ENCODE measurements around the gene P2RY12. TPM values are rescaled to one million over a fixed set of nuclear protein-coding genes. Genes with fewer than 3 reads are reported as not detected.
"Not testable (repeated sequence)": the region's sequence is repeated elsewhere in the genome, so short reads cannot be mapped to it uniquely, and the experiment has no call there.

Gene P2RY12
- total RNA-seq, 2 experiments from 2014 or later = 0.19 TPM; not detected in 1

- ChIA-PET POLR2A (interaction anchor here (0.7 to 2.2 kb wide), 3 partner anchors 8 to 19 kb away, joined by 3 to 6 read pairs (median 3); partner anchors contain the start of gene P2RY12), CTCF (ENCODE audit: unreplicated experiment) (interaction anchor here (0.6 kb wide), 1 partner anchor 265 kb away, joined by 3 read pairs; no protein-coding TSS in a partner anchor)
- BruUV-seq (replicated peaks) = no TSS peak
- Histone ChIP-seq H3K4me3 (ENCODE audit: low read depth, low read length, poor library complexity, severe bottlenecking) (no peak overlapping the region), H3K4me2 (ENCODE audit: low read length) (no peak overlapping the region), H3K27ac (ENCODE audit: low read depth, low read length, poor library complexity, severe bottlenecking) (no peak overlapping the region), H3K9me3 (ENCODE audit: low read length) (no peaks in the 10 kb centered on the region), H4K20me1 (ENCODE audit: insufficient read depth, low read length) (no peaks in the 10 kb centered on the region), H2AFZ (ENCODE audit: low read length) (no peak overlapping the region), H3K36me3 (ENCODE audit: insufficient read depth, low read length) (peaks cover 23% of the 10 kb centered on the region), H3K9me2 (ENCODE audit: insufficient read depth, low read length) (no peaks in the 10 kb centered on the region), H3K4me1 (ENCODE audit: insufficient read depth, low read length, poor library complexity, severe bottlenecking) (peaks cover 3% of the 10 kb centered on the region), H3K79me2 (ENCODE audit: insufficient read depth, low read depth, low read length) (no peaks in the 10 kb centered on the region)
- DNase-seq (ENCODE audit: low spot score) = no peak
- intact Hi-C loops (cut with micrococcal nuclease; ENCODE audit: unreplicated experiment) = no loop called here
- TF ChIP-seq EZH2phosphoT487 (IDR thresholded peaks at IDR 0.05; ENCODE audit: borderline replicate concordance, low read depth, low read length) = no peak
These were observed 8.7 kb upstream of the P2RY12 start for GRCh38 chr3:151393146-151393830.

GRCh38 chr3:151392191-151392590 is 7.6 kb upstream of the P2RY12 start:
- H4K20me1 ChIP-seq (ENCODE audit: insufficient read depth, low read length); H3K9me2 ChIP-seq (ENCODE audit: insufficient read depth, low read length); H3K9me3 ChIP-seq (ENCODE audit: low read length); H3K79me2 ChIP-seq (ENCODE audit: insufficient read depth, low read depth, low read length); H3K4me1 ChIP-seq (ENCODE audit: insufficient read depth, low read length, poor library complexity, severe bottlenecking); DNase-seq (ENCODE audit: low spot score); intact Hi-C loops (cut with micrococcal nuclease; ENCODE audit: unreplicated experiment); H2AFZ ChIP-seq (ENCODE audit: low read length); H3K4me3 ChIP-seq (ENCODE audit: low read depth, low read length, poor library complexity, severe bottlenecking); H3K4me2 ChIP-seq (ENCODE audit: low read length); BruUV-seq (replicated peaks); H3K27ac ChIP-seq (ENCODE audit: low read depth, low read length, poor library complexity, severe bottlenecking): not testable (repeated sequence)
- ChIA-PET POLR2A (interaction anchor here (0.6 kb wide), 1 partner anchor 34 kb away, joined by 3 read pairs; no protein-coding TSS in a partner anchor), CTCF (ENCODE audit: unreplicated experiment) (interaction anchor here (0.5 kb wide), 1 partner anchor 378 kb away, joined by 3 read pairs; no protein-coding TSS in a partner anchor)
- H3K36me3 ChIP-seq (ENCODE audit: insufficient read depth, low read length) = peaks cover 23% of the 10 kb centered on the region

DNA sequence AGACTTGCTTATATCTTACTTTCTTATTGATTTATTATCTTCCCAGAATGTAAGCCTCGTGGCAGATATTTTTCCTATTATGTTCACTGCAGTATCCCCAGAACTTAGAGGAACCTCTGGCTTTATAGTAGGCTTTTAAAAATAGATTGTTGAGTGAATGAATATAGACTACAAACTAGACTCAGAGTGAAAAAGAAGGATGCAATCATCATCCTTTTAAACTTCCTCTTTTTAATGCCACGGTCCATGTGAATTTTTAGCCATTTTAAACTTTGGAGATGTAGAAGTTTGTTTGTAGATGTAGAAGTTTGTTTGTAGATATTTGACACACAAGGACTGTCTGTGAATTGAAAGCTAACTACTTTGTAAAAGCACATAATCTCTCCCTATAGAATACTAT is 7.2 kb upstream of the P2RY12 start:
- DNase-seq (ENCODE audit: low spot score) = no peak
- Histone ChIP-seq H3K4me3 (ENCODE audit: low read depth, low read length, poor library complexity, severe bottlenecking) (no peak overlapping the region), H3K9me2 (ENCODE audit: insufficient read depth, low read length) (no peaks in the 10 kb centered on the region), H3K4me1 (ENCODE audit: insufficient read depth, low read length, poor library complexity, severe bottlenecking) (peaks cover 3% of the 10 kb centered on the region), H3K27ac (ENCODE audit: low read depth, low read length, poor library complexity, severe bottlenecking) (no peak overlapping the region), H3K9me3 (ENCODE audit: low read length) (no peaks in the 10 kb centered on the region), H2AFZ (ENCODE audit: low read length) (no peak overlapping the region), H3K36me3 (ENCODE audit: insufficient read depth, low read length) (peaks cover 23% of the 10 kb centered on the region), H4K20me1 (ENCODE audit: insufficient read depth, low read length) (no peaks in the 10 kb centered on the region), H3K79me2 (ENCODE audit: insufficient read depth, low read depth, low read length) (no peaks in the 10 kb centered on the region), H3K4me2 (ENCODE audit: low read length) (no peak overlapping the region)
- CTCF ChIA-PET (ENCODE audit: unreplicated experiment) = interaction anchor here (0.5 kb wide), 1 partner anchor 377 kb away, joined by 3 read pairs; no protein-coding TSS in a partner anchor
- TF ChIP-seq, protein P1, sequence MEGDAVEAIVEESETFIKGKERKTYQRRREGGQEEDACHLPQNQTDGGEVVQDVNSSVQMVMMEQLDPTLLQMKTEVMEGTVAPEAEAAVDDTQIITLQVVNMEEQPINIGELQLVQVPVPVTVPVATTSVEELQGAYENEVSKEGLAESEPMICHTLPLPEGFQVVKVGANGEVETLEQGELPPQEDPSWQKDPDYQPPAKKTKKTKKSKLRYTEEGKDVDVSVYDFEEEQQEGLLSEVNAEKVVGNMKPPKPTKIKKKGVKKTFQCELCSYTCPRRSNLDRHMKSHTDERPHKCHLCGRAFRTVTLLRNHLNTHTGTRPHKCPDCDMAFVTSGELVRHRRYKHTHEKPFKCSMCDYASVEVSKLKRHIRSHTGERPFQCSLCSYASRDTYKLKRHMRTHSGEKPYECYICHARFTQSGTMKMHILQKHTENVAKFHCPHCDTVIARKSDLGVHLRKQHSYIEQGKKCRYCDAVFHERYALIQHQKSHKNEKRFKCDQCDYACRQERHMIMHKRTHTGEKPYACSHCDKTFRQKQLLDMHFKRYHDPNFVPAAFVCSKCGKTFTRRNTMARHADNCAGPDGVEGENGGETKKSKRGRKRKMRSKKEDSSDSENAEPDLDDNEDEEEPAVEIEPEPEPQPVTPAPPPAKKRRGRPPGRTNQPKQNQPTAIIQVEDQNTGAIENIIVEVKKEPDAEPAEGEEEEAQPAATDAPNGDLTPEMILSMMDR (conservative IDR thresholded peaks at IDR 0.05; ENCODE audit: low read length) = no peak
- no peak for TF ChIP-seq EZH2phosphoT487 (IDR thresholded peaks at IDR 0.05; ENCODE audit: borderline replicate concordance, low read depth, low read length)
- POLR2A ChIA-PET = interaction anchor here (0.6 kb wide), 1 partner anchor 35 kb away, joined by 3 read pairs; no protein-coding TSS in a partner anchor
- no TSS peak for BruUV-seq (replicated peaks)
- intact Hi-C loops (cut with micrococcal nuclease; ENCODE audit: unreplicated experiment) = no loop called here

Measured in OCI-LY7 (cell line).